Heart left ventricle (tissue), 13 donors: ENCODE measurements around the gene FOXL1.

Experiments used
- CTCF ChIP-seq, 12 donors: fragments of 200-600 bp; sonication (generic) in 4 of 12; IDR thresholded peaks; one replicate each; pipeline versions ENCODE4 v1.5.0 to v1.8.0; 2018 to 2022; ENCODE audit warnings: antibody characterized with exemption in 12 of 12, mild to moderate bottlenecking in 5 of 12
- POLR2A ChIP-seq, 2 donors: fragments of 450-650 bp; IDR thresholded peaks; one replicate each; pipeline ENCODE4 v1.6.1; 2017; ENCODE audit warnings: antibody characterized with exemption in 2 of 2, mild to moderate bottlenecking in 2 of 2, moderate library complexity in 2 of 2
- donor health status: ischemic (EF 13 %, LVEDD 7.1; RV severe dilation, severe dysfunction).
- donor health status: DM: no; HTN: yes; CAD: no.
- donor health status: DM: no; HTN: no; CAD: no.
- donor health status: ischemic (EF 25% LVEDD 6.9; RV normal size, moderate dysfunction).
- donor health status: ischemic (EF 25% LVEDD 5.7; RV mildly dilated, moderate dysfunction).
- donor health status: ischemic (EF 35%, LVEDD 5.7; RV mildly dilated, moderate dysfunction).
- donor health status: nonischemic (EF 11% LVEDD 7.7; RV severe dilation, severe dysfunction).
- donor health status: DM: yes; HTN: yes; CAD: no.
- donor health status: PGD.
- donor health status: ischemic (EF 29% LVEDD 5.4; RV normal size, mild dysfunction).
- donor health status: nonischemic (EF 23%, LVEDD 6.1; RV moderate dilation, normal function).

- no peak for TF ChIP-seq CTCF (IDR thresholded peaks at IDR 0.05)
- TF ChIP-seq POLR2A (IDR thresholded peaks at IDR 0.05), result no peak
These were observed 32.9 kb upstream of the FOXL1 start for GRCh38 chr16:86545481-86545880.
